HG03066 (cell line): Measurements from ENCODE around the gene CSGALNACT2.
"Not testable (repeated sequence)": the region's sequence is repeated elsewhere in the genome, so short reads cannot be mapped to it uniquely, and the experiment has no call there.

Source experiments
- ATAC-seq: cut with Tn5 transposase; IDR thresholded peaks from one replicate; pipeline ENCODE4 v1.9.1; 2021; ENCODE audit warnings: low read depth; ENCODE audit not compliant: unreplicated experiment

The CSGALNACT2 gene

DNA sequence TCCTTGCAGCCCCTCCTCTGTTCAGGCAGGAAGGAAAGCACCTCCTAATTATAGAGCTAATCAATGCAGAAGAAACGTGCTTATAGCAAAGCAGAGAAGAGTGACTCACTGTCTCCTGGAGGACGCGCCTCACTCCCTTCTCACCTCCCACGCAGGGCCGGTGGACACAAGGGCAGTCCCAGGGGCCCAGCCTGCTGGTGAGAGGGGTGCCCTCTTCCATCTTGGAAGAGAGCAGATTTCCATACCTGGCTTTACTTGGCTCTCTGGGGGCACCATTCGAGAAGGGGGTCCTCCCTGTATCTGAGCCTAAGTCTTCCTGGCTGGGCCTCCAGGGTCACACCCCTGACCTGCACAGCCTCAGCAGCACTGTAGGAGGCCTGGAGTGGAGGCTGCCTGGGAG is 72.8 kb downstream of the CSGALNACT2 start:
- no peak for ATAC-seq

DNA sequence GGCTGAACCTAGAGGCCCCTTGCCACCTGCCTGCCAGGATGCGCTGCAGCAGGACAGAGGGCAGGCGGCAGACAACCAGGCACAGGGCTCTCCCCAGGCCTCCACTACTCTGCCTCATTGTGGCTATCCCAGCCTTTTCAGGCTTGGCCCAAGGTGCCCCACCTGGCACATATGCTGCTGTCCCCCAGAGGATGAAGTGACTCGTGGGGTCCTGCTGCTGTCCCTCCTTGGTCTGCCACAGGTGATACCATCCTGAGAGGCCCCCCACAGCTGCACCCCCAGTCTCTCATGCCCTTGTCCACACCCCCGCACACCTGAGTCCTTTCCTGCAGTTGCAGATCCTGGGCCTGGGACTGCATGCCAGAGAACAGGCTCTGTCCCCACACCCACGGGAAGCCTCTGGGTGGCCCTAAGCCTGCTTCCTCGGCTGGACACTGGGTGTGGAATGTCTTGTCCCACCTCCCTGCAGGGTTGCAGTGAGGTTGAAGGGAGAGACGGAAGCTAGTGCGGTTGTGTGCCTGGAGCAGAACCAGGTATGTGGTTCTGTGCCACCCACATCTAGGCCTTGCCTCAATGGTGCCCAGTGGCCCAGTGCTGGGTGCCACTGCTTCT is 73.3 kb downstream of the CSGALNACT2 start:
- ATAC-seq, result no peak

- no peak for ATAC-seq
Observed at GRCh38 chr10:43212043-43212721, 73.9 kb downstream of the CSGALNACT2 start.

GRCh38 chr10:43214071-43214955 is 76.1 kb downstream of the CSGALNACT2 start:
- no peak for ATAC-seq

GRCh38 chr10:43214956-43215561 is 76.8 kb downstream of the CSGALNACT2 start:
- no peak for ATAC-seq

DNA sequence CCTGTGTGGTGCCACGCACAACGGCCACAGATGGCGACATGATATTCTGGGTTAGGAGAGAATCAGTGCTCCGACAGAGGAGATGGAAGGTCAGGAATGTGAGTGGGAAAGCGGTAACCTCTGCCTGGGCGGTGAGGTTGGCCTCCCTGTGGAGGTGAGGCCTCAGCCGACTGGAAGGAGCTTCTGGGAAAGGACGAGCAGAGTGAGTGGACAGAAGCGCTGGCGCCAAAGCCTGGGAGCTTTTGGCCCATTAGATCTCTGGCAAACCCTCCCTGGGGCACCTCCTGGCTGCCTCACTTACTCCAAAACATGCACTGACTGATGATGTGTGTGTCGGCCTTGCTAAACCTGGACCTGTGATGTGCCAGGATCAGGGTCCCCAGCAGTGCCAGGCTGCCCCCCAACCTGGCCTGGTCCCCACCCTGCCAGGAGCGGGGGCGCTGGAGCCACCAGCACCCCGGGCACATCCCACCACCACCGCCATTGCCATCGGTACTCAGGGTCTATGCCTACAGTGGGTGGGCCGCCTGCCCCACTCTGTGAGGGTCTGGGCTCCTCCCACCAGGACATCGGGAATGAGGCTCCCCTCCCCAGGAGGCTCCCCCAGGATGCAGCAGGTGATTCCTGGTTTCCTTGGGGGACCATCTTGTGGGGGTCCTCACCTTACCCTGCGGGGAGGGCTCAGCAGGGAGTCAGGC is 77.7 kb downstream of the CSGALNACT2 start:
- no peak for ATAC-seq

DNA sequence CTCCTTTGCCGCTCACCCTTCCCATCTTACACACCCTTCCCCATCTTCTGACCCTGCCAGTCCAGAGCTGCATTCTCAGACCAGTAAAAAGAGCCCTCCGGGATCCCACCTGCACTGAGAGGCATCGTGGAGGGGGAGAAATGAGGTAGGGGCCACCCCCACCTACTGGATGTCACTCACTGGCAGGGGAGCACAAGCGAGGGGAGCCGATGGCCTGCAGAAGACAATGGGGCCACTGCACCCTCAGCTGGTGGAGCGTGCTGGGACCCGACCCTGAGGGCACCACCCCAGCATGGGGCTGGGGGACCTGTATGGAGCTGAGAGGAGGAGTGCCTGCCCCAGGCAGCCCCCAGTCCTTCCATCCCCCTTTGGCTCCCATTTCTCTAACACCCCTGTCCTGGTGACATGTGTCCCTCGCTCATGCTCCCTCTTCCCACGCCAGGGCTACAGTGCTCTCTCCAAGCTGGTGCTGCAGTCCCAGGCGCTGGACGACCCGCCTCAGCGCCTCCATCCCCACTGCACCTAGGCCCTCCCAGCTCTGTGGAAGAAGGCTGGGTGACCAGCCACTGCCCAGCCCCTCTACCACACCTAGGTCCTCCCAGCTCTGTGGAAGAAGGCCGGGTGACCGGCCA is 78.8 kb downstream of the CSGALNACT2 start:
- ATAC-seq, result no peak

DNA sequence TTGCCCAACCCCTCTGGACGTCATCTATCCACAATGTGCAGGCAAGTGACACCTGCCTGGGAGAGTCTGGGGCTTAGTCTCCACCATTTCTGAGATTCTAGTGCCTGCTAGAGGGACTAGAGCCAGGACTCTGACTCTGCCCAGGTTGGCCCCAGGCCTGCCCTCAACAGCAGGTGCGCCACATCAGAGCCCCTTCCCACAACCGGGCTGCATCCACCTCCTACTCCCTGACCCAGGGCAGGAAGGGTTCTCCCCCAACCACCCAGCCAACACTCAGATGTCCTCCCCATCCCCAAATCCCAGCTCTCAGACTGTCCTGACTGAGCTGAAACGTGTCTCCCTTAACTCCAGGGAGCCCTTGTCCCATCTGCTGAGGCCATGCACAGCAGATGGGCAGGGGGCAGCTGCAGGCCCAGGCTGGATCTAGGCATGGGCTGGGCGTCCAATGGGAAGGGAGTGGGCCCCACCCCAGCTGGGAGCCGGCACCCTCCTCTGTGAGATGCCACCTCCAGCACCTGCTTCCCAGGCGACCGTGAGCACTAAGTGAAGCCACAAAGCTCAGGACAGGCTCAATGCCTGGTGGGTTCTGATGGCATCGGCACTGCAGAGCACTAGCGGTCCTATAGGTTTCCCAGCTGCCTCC is 79.4 kb downstream of the CSGALNACT2 start:
- no peak for ATAC-seq

- no peak for ATAC-seq
Observed at GRCh38 chr10:43218206-43218950, 80.1 kb downstream of the CSGALNACT2 start.

- ATAC-seq, result no peak
Observed at GRCh38 chr10:43218951-43219837, 80.9 kb downstream of the CSGALNACT2 start.

- ATAC-seq, result no peak
Observed at GRCh38 chr10:43219848-43220247, 81.6 kb downstream of the CSGALNACT2 start.

- not testable (repeated sequence) for ATAC-seq
Observed at GRCh38 chr10:43220251-43220650, 82.0 kb downstream of the CSGALNACT2 start.

DNA sequence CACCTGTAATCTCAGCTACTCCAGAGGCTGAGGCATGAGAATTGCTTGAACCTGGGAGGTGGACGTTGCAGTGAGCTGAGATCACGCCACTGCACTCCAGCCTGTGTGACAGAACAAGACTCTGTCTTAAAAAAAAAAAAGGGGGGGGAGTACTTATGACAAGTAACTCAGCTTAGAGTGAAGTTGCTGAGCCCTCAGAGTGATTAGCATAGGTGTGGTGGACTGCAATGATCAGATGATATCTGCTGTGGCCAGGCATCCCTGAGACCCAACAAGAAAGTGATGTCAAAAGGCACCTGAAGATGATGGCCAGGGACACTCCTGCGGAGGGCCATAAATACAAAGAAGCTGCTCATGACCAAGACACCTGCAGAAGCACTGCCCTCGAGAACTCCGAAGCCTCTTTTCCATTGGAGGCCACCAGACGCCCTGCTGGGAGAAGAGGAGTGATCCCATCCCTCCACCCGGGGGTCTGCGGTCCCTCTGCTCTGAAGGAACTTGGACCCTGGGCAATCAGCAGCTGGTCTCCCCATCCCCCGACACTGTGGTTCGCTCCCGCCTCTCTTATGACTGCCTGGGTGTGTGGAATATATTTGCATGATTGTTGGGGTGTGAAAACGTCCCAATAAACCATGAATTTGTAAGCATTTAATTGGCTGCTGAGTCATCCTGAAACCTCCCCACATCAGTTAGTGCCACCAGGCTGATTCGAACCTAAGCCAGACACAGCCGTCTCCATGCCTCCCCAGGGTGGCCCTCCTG is 82.6 kb downstream of the CSGALNACT2 start:
- ATAC-seq, result no peak

GRCh38 chr10:43221419-43222209 is 83.4 kb downstream of the CSGALNACT2 start:
- ATAC-seq, result no peak

DNA sequence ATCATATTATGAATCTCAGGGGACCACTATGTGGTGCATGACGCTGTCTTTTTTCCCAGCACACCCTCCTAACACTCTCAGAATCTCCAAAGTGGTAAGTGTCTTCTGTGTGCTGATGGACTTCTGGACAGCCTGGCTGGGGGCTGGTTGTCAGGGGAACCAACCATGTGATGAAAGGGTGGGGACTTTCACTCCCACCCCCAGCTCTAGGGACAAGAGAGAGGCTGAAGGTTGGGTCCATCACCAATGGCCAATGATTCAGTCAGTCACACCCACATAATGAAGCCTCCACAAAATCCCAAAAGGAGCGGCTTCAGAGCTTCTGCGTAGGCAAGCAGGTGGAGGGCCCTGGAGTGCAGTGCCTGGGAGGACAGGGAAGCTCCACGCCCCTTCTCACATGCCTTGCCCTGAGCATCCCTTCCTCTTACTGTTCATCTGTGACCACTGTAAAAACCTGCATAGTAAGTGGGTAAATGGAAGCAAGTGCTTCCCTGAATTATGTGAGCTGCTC is 84.0 kb downstream of the CSGALNACT2 start:
- no peak for ATAC-seq

DNA sequence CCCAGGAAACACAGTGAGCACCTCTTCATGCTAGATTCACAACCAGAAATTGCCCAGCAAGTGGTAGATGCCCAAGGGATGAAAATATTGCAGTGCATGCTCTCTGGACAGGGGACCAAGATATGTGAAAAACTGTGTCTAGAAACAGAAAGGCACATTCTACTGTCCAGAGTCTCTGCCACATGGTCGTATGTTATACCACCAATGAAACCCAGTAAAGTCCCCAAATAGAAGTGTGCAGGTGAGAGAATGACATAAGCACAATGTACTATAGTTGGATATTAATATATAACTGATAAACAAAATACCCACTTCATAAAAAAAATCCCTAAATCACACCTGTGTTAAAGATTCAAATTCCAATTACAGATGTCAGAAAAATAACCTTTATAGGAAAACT is 84.8 kb downstream of the CSGALNACT2 start:
- ATAC-seq, result no peak
